PC-9 (cell line): ENCODE measurements around the gene DCUN1D4. TPM values are rescaled to one million over a fixed set of nuclear protein-coding genes. Genes with fewer than 3 reads are reported as not detected.

Source experiments
- BruUV-seq: library from RNA; stranded (reverse); fragments of 400-500 nt; replicated peaks from 2 replicates; lab custom pipeline; 2021; lab: Mats Ljungman, UMichigan
- CTCF ChIA-PET: fragments of 300-600 bp; sonication (Branson Sonifier 250); formaldehyde crosslinking; loops from one replicate; lab custom pipeline; 2022; ENCODE audit warnings: antibody characterized with exemption; lab: Charles Lee
- POLR2A ChIA-PET: fragments of 300-600 bp; sonication (Branson Sonifier 250); formaldehyde crosslinking; loops from one replicate; lab custom pipeline; 2022; ENCODE audit warnings: antibody characterized with exemption; ENCODE audit not compliant: unreplicated experiment; lab: Charles Lee
- DNase-seq, 2 experiments: peaks; one replicate each; pipeline versions ENCODE4 v3.0.0 to v3.0.0-alpha.2; 2015 to 2022; ENCODE audit warnings: mixed read lengths in 1 of 2
- H2AFZ ChIP-seq: fragments of 200-600 bp; sonication (generic); 2 replicates; pipeline ENCODE4 v1.8.1; 2017; ENCODE audit warnings: antibody characterized with exemption
- H3F3A ChIP-seq: fragments of 200-600 bp; sonication (generic); 2 replicates; pipeline ENCODE4 v1.8.1; 2017; ENCODE audit warnings: antibody characterized with exemption, mild to moderate bottlenecking, low read depth; ENCODE audit not compliant: insufficient read depth
- H3K27ac ChIP-seq: fragments of 200-600 bp; sonication (generic); 2 replicates; pipeline ENCODE4 v1.6.1; 2016; ENCODE audit warnings: mixed run types
- H3K27me3 ChIP-seq: fragments of 200-600 bp; sonication (generic); 2 replicates; pipeline ENCODE4 v1.6.1; 2016; ENCODE audit warnings: low read depth, mixed run types; ENCODE audit not compliant: insufficient read depth
- H3K36me3 ChIP-seq: fragments of 200-600 bp; sonication (generic); 2 replicates; pipeline ENCODE4 v1.6.1; 2016; ENCODE audit warnings: low read depth, mixed run types
- H3K4me1 ChIP-seq: fragments of 200-600 bp; sonication (generic); replicated peaks from 2 replicates; pipeline ENCODE4 v1.6.1; 2016; ENCODE audit warnings: mixed run types; ENCODE audit not compliant: insufficient read depth
- H3K4me2 ChIP-seq: fragments of 200-600 bp; sonication (generic); 2 replicates; pipeline ENCODE4 v1.6.1; 2017; ENCODE audit warnings: mixed run types
- H3K4me3 ChIP-seq: fragments of 200-600 bp; sonication (generic); 2 replicates; pipeline ENCODE4 v1.6.1; 2016; ENCODE audit warnings: mixed run types
- H3K79me2 ChIP-seq: fragments of 200-600 bp; sonication (generic); 2 replicates; pipeline ENCODE4 v1.6.1; 2017; ENCODE audit warnings: low read depth, mixed run types
- H3K9me2 ChIP-seq: fragments of 200-600 bp; sonication (generic); 2 replicates; pipeline ENCODE4 v1.8.1; 2017; ENCODE audit warnings: mild to moderate bottlenecking; ENCODE audit not compliant: insufficient read depth
- H3K9me3 ChIP-seq: fragments of 200-600 bp; sonication (generic); 2 replicates; pipeline ENCODE4 v1.8.1; 2016; ENCODE audit warnings: low read depth; ENCODE audit not compliant: insufficient read depth
- H4K20me1 ChIP-seq: fragments of 200-600 bp; sonication (generic); 2 replicates; pipeline ENCODE4 v1.8.1; 2017; ENCODE audit not compliant: insufficient read depth
- EZH2 ChIP-seq: fragments of 200-600 bp; sonication (generic); IDR thresholded peaks from 2 replicates; pipeline ENCODE4 v1.8.0; 2017; ENCODE audit warnings: antibody characterized with exemption, low read depth
- intact Hi-C: fragments of 100-400 bp; cut with micrococcal nuclease; formaldehyde crosslinking; loops from one replicate; pipeline ENCODE4 v1.10.0; 2022; ENCODE audit not compliant: unreplicated experiment
- total RNA-seq: library from RNA; stranded (reverse); gene quantifications from 2 replicates; pipeline ENCODE4 v1.2.3, GENCODE V29; 2021
- TF ChIP-seq, protein P1 (sequence below): fragments of 200-600 bp; sonication (generic); conservative IDR thresholded peaks from 2 replicates; pipeline ENCODE4 v1.6.1; 2017; ENCODE audit warnings: mixed run types, antibody characterized with exemption, mild to moderate bottlenecking, moderate library complexity

Gene DCUN1D4
- total RNA-seq, 1 experiment from 2014 or later, result 24.9 TPM

DNA sequence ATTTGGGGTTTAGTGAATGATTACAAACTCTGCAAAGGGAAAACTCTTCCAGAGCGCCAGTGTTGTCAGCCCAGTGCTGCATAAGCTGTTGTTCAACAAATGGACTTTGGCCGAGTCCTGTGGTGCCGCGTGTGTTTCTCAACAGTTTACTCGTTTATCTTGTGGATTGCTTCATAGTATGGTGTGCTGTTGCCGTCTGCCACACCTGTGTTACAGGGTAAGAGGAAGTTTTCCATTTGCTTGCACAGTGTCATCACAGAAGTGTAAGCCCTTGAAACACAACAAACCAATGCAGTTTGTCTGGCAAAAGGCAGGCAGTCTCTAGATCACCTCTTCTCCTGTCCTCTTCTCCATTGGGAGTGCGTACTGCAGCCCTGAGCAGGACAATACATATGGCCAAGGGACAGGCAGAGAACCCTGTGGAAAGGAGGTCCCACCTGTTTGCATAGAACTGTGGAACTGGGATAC lies 66.3 kb downstream of the DCUN1D4 start:
- no peak overlapping the region for H3K4me3 ChIP-seq

DNA sequence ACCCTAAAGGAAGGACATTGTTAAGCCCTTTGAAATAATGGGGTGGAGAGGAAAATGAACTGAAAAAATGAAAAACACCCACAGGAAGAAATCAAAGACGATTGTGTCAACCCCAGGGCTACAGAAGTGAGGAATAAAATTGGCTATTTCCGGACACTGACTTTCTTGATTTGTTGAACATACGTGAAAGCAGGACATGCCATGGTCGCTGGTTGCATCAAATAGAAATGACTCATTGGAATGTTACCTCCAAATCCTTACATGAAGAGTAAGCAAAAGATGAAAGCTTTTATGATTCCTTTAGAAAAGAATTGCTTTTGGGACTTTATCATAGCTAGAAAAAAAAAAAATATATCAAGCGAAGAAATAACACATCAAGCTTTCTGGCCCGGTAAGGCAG lies 75.3 kb downstream of the DCUN1D4 start:
- TF ChIP-seq, protein P1, sequence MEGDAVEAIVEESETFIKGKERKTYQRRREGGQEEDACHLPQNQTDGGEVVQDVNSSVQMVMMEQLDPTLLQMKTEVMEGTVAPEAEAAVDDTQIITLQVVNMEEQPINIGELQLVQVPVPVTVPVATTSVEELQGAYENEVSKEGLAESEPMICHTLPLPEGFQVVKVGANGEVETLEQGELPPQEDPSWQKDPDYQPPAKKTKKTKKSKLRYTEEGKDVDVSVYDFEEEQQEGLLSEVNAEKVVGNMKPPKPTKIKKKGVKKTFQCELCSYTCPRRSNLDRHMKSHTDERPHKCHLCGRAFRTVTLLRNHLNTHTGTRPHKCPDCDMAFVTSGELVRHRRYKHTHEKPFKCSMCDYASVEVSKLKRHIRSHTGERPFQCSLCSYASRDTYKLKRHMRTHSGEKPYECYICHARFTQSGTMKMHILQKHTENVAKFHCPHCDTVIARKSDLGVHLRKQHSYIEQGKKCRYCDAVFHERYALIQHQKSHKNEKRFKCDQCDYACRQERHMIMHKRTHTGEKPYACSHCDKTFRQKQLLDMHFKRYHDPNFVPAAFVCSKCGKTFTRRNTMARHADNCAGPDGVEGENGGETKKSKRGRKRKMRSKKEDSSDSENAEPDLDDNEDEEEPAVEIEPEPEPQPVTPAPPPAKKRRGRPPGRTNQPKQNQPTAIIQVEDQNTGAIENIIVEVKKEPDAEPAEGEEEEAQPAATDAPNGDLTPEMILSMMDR, result no peak
- no peak for TF ChIP-seq EZH2
- Histone ChIP-seq H3K79me2 (no peaks in the 10 kb centered on the region), H3K4me1 (no peaks in the 10 kb centered on the region), H3K36me3 (no peaks in the 10 kb centered on the region), H3K9me3 (no peaks in the 10 kb centered on the region), H3K27ac (no peak overlapping the region), H2AFZ (no peak overlapping the region), H3K4me3 (no peak overlapping the region), H3F3A (no peaks in the 10 kb centered on the region), H3K9me2 (no peaks in the 10 kb centered on the region), H4K20me1 (no peaks in the 10 kb centered on the region), H3K27me3 (no peaks in the 10 kb centered on the region), H3K4me2 (no peak overlapping the region)
- DNase-seq, result no peak
- intact Hi-C loops, result no loop called here
- BruUV-seq, result no TSS peak
- ChIA-PET CTCF (no interaction called here), POLR2A (no interaction called here)

More for the DNA sequence above, 66.3 kb downstream of the DCUN1D4 start:
- POLR2A ChIA-PET, result no interaction called here
- DNase-seq, result no peak
- Histone ChIP-seq H3K27ac (no peak overlapping the region), H3K36me3 (no peaks in the 10 kb centered on the region), H3K79me2 (no peaks in the 10 kb centered on the region), H3K27me3 (no peaks in the 10 kb centered on the region), H2AFZ (no peak overlapping the region), H3K4me1 (no peaks in the 10 kb centered on the region), H3K9me3 (no peaks in the 10 kb centered on the region), H3F3A (no peaks in the 10 kb centered on the region), H3K9me2 (no peaks in the 10 kb centered on the region), H3K4me2 (no peak overlapping the region), H4K20me1 (no peaks in the 10 kb centered on the region)
- CTCF ChIA-PET, result no interaction called here
- intact Hi-C loops, result no loop called here
- BruUV-seq, result no TSS peak
- TF ChIP-seq, protein P1, result no peak

DNA sequence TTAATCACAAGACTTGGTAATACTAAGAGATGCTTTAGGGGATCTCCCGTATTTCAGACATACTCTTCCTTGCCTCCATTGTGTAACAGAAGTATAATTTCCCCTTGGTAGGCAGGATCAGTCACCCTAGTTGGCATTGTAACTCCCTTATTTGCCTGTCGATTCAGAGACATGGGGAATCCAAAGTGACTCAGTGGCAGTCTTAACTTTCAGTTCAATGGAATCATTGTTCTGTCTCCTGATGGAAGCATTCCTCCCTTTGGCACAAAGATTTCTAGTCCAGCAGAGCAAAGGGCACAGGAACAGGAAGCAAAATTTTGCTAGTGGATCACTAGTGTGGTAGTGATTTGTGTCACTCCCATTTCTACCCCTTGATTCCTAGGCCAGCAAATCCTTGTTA lies 80.4 kb downstream of the DCUN1D4 start:
- TF ChIP-seq EZH2, result no peak
- TF ChIP-seq, protein P1, result no peak
- Histone ChIP-seq H3F3A (no peaks in the 10 kb centered on the region), H3K9me2 (no peaks in the 10 kb centered on the region), H3K4me3 (no peak overlapping the region), H3K27me3 (no peaks in the 10 kb centered on the region), H2AFZ (no peak overlapping the region), H3K27ac (no peak overlapping the region), H3K4me2 (no peak overlapping the region), H3K79me2 (no peaks in the 10 kb centered on the region), H3K36me3 (no peaks in the 10 kb centered on the region), H4K20me1 (no peaks in the 10 kb centered on the region), H3K9me3 (no peaks in the 10 kb centered on the region), H3K4me1 (no peaks in the 10 kb centered on the region)
- ChIA-PET POLR2A (interaction anchor here (0.6 kb wide), 1 partner anchor 1605 kb away, joined by 3 read pairs; no protein-coding TSS in a partner anchor), CTCF (no interaction called here)
- intact Hi-C loops, result no loop called here
- no TSS peak for BruUV-seq
- no peak for DNase-seq
